Parathyroid adenoma (tissue), 2 donors: ENCODE measurements around the gene TIGAR.

Source experiments
- H2AFZ ChIP-seq: fragments of 300-600 bp; sonication (generic); one replicate; pipeline ENCODE4 v1.7.0; 2017; ENCODE audit warnings: antibody characterized with exemption, mild to moderate bottlenecking
- H3K27ac ChIP-seq: fragments of 300-600 bp; sonication (generic); one replicate; pipeline ENCODE4 v1.7.0; 2017
- H3K27me3 ChIP-seq: fragments of 300-600 bp; sonication (generic); one replicate; pipeline ENCODE4 v1.7.0; 2017; ENCODE audit warnings: low read length; ENCODE audit not compliant: control insufficient read depth, insufficient read depth
- H3K36me3 ChIP-seq: fragments of 300-600 bp; sonication (generic); one replicate; pipeline ENCODE4 v1.7.0; 2017; ENCODE audit warnings: low read length; ENCODE audit not compliant: control insufficient read depth, insufficient read depth
- H3K4me1 ChIP-seq: fragments of 300-600 bp; sonication (generic); one replicate; pipeline ENCODE4 v1.7.0; 2017; ENCODE audit warnings: control low read depth
- H3K4me2 ChIP-seq: fragments of 300-600 bp; sonication (generic); one replicate; pipeline ENCODE4 v1.7.0; 2017; ENCODE audit warnings: low read length
- H3K4me3 ChIP-seq: fragments of 300-600 bp; sonication (generic); one replicate; pipeline ENCODE4 v1.7.0; 2017; ENCODE audit warnings: low read depth, low read length
- H3K79me2 ChIP-seq: fragments of 300-600 bp; sonication (generic); one replicate; pipeline ENCODE4 v1.7.0; 2017; ENCODE audit warnings: control low read depth
- H3K9ac ChIP-seq: fragments of 300-600 bp; sonication (generic); one replicate; pipeline ENCODE4 v1.7.0; 2017; ENCODE audit warnings: mild to moderate bottlenecking
- H3K9me3 ChIP-seq: fragments of 300-600 bp; sonication (generic); one replicate; pipeline ENCODE4 v1.7.0; 2017; ENCODE audit warnings: low read length; ENCODE audit not compliant: control insufficient read depth
- TF ChIP-seq, protein P1 (sequence below): fragments of 300-600 bp; sonication (generic); IDR thresholded peaks from one replicate; pipeline ENCODE4 v1.7.0; 2017; ENCODE audit warnings: antibody characterized with exemption, mild to moderate bottlenecking
- donor health status: primary hyperparathyroidism.

The TIGAR gene

DNA sequence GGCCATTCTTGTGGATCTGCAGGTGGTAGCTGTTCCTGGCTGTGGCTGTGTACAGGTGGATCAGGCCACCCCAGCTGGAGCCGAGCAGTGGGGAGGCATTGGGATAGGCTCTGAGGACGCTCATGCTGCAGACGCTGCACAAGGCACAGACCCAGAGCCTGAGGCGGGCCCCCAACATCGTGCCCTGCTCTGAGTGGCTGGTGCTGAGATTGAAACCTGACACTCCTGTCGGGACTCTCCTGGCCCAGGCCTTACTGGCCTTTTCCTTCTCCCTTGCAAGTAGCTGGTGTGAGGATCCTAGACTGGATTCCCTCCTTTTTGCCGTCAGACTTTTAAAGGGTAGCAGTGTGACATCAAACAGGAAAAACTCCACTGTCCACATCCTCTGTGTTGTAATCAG lies 58.4 kb downstream of the TIGAR start, which contains the start of gene FGF23:
Gene FGF23, minus strand, starts transcription at position 308 of the 400 bp plus-strand sequence. Its CDS starts 130 bp downstream, at position 178.
- H3K4me1 ChIP-seq, result no peaks in the 10 kb centered on the region
- no peak within 1 kb of the TSS for H3K27ac ChIP-seq
- no peaks in the 10 kb centered on the region for H3K79me2 ChIP-seq
- no peaks in the 10 kb centered on the region for H3K36me3 ChIP-seq
- peak within 1 kb of the TSS; percentile 69 for H2AFZ ChIP-seq
- TF ChIP-seq, protein P1, sequence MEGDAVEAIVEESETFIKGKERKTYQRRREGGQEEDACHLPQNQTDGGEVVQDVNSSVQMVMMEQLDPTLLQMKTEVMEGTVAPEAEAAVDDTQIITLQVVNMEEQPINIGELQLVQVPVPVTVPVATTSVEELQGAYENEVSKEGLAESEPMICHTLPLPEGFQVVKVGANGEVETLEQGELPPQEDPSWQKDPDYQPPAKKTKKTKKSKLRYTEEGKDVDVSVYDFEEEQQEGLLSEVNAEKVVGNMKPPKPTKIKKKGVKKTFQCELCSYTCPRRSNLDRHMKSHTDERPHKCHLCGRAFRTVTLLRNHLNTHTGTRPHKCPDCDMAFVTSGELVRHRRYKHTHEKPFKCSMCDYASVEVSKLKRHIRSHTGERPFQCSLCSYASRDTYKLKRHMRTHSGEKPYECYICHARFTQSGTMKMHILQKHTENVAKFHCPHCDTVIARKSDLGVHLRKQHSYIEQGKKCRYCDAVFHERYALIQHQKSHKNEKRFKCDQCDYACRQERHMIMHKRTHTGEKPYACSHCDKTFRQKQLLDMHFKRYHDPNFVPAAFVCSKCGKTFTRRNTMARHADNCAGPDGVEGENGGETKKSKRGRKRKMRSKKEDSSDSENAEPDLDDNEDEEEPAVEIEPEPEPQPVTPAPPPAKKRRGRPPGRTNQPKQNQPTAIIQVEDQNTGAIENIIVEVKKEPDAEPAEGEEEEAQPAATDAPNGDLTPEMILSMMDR, result no peak
- H3K9ac ChIP-seq, result no peak within 1 kb of the TSS
- no peaks in the 10 kb centered on the region for H3K27me3 ChIP-seq
- H3K9me3 ChIP-seq, result no peaks in the 10 kb centered on the region
- no peak within 1 kb of the TSS for H3K4me2 ChIP-seq
- no peak within 1 kb of the TSS for H3K4me3 ChIP-seq

DNA sequence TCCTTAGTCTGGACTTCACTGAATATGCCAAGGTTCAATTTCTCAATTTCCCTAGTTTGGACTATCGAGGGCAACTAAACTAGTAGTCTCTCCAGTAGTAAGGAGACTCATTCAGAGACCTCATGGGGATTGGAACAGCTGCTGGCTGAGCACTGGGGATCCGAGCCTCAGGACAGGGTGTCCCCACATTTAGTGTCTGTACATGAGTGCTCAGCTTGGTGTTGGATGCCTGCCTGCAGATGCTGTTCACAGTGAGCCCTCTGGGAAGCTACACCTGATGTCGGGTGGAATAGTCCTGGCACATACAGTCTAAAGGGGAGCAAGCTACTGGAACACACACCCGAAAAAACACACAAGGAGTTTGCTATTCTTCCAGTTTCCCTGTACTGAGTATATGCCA lies 59.3 kb downstream of the TIGAR start:
- Histone ChIP-seq H3K27me3 (no peaks in the 10 kb centered on the region), H3K4me3 (no peak overlapping the region), H3K27ac (no peak overlapping the region), H3K36me3 (no peaks in the 10 kb centered on the region), H3K4me2 (no peak overlapping the region), H2AFZ (no peak overlapping the region), H3K4me1 (no peaks in the 10 kb centered on the region), H3K9me3 (no peaks in the 10 kb centered on the region), H3K9ac (no peak overlapping the region), H3K79me2 (no peaks in the 10 kb centered on the region)
- TF ChIP-seq, protein P1, result no peak

DNA sequence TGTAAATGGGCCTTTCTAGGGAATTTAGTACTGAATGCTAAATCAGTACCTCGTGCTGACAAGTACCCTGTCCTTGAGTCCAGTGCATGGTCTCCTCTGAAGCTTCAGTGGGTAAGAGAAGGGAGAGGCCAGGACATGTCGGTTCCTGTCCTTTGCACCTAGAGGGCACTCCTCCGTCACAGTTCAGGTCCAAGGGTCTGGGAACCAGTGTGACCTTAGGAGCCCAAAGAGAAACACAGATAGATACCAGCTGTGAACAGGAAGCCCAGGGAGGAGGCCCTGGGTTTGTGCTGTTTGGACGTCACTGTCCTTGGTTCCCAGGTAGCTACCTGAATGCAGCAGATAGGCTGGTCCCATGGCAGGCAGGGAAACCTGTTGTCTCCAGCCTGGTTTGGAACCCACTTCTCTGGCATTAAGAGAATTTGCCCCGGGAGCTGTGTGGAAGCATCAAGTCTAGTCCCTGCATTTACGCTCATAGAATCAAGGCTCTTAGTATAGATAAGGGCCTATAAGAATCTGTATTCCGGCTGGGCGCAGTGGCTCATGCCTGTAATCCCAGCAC lies 62.4 kb downstream of the TIGAR start:
- H3K4me2 ChIP-seq, result no peak overlapping the region
- H3K4me1 ChIP-seq, result no peaks in the 10 kb centered on the region
- H3K27ac ChIP-seq, result no peak overlapping the region
- no peak overlapping the region for H3K9ac ChIP-seq
- no peaks in the 10 kb centered on the region for H3K9me3 ChIP-seq
- H3K27me3 ChIP-seq, result no peaks in the 10 kb centered on the region
- H3K4me3 ChIP-seq, result no peak overlapping the region
- H3K36me3 ChIP-seq, result no peaks in the 10 kb centered on the region
- H2AFZ ChIP-seq, result no peak overlapping the region
- TF ChIP-seq, protein P1, result no peak
- no peaks in the 10 kb centered on the region for H3K79me2 ChIP-seq

DNA sequence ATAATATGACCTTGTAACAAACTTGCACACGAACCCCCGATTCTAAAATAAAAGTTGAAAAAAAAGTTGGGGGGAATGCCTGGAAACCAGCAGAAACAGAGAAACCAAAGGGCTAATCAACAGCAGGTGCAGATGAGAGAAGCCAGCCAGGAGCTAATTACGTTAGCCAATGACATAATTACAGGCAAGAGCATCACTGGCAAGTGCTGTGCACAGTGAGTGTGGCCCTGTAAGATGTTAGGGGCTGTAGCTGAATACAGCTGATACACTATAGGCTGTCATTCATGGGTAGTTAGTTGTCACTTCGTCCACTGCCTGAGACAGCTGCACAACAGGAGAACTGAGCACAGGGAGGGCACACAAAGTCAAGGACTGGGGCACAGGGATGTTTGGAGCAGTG lies 65.8 kb downstream of the TIGAR start:
- no peak overlapping the region for H3K9ac ChIP-seq
- H3K4me1 ChIP-seq, result no peaks in the 10 kb centered on the region
- H3K79me2 ChIP-seq, result no peaks in the 10 kb centered on the region
- no peaks in the 10 kb centered on the region for H3K27me3 ChIP-seq
- no peak overlapping the region for H2AFZ ChIP-seq
- H3K9me3 ChIP-seq, result no peaks in the 10 kb centered on the region
- H3K36me3 ChIP-seq, result no peaks in the 10 kb centered on the region
- no peak overlapping the region for H3K27ac ChIP-seq
- no peak overlapping the region for H3K4me3 ChIP-seq
- TF ChIP-seq, protein P1, result no peak
- H3K4me2 ChIP-seq, result no peak overlapping the region

DNA sequence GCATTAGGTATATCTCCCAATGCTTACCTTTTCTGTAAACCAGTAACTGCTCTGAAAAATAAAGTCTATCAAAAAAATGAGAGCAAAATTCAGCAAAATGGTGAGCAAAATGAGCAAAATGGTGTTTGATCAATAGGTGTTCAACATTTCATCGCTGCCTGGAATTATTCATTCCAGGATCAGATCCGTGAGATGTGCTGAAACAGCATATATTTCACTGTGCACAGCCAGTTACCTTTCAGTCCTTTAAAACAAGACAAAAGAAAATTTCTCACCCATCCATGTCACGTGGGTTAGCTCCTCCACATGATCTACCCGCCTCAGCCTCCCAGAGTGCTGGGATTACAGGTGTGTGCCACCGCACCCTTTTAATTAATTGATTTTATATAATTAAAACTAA lies 66.6 kb downstream of the TIGAR start:
- no peak overlapping the region for H3K27ac ChIP-seq
- no peak overlapping the region for H2AFZ ChIP-seq
- H3K4me3 ChIP-seq, result no peak overlapping the region
- TF ChIP-seq, protein P1, result no peak
- no peaks in the 10 kb centered on the region for H3K9me3 ChIP-seq
- no peak overlapping the region for H3K4me2 ChIP-seq
- no peak overlapping the region for H3K9ac ChIP-seq
- H3K79me2 ChIP-seq, result no peaks in the 10 kb centered on the region
- H3K4me1 ChIP-seq, result no peaks in the 10 kb centered on the region
- H3K36me3 ChIP-seq, result no peaks in the 10 kb centered on the region
- H3K27me3 ChIP-seq, result no peaks in the 10 kb centered on the region
